VCaP (cell line): ENCODE data around the gene ZNF778.
"Not testable (repeated sequence)": the region's sequence is repeated elsewhere in the genome, so short reads cannot be mapped to it uniquely, and the experiment has no call there.

Experiments
- H3K27ac ChIP-seq: fragments of 450-650 bp; 2 replicates; pipeline ENCODE4 v1.5.1; 2017
- CTCF ChIP-seq: fragments of 450-650 bp; conservative IDR thresholded peaks from 2 replicates; pipeline ENCODE4 v1.5.1; 2017; ENCODE audit warnings: mild to moderate bottlenecking, moderate library complexity

Gene ZNF778

GRCh38 chr16:89256651-89257254 lies 39.2 kb downstream of the ZNF778 start:
- peak overlapping the region; percentile 36; the same call in 1 of the 2 replicates for H3K27ac ChIP-seq

GRCh38 chr16:89257281-89257731 lies 39.8 kb downstream of the ZNF778 start:
- H3K27ac ChIP-seq: peak overlapping the region; percentile 36; the same call in 1 of the 2 replicates

More at GRCh38 chr16:89256651-89257254, 39.2 kb downstream of the ZNF778 start:
- TF ChIP-seq CTCF: no peak

GRCh38 chr16:89257757-89258465 lies 40.4 kb downstream of the ZNF778 start:
- H3K27ac ChIP-seq: no peak overlapping the region
- no peak; the same call in 1 of the 2 replicates for TF ChIP-seq CTCF

More at GRCh38 chr16:89257281-89257731, 39.8 kb downstream of the ZNF778 start:
- TF ChIP-seq CTCF: no peak

GRCh38 chr16:89259901-89260300 lies 42.4 kb downstream of the ZNF778 start:
- H3K27ac ChIP-seq: not testable (repeated sequence)

GRCh38 chr16:89261691-89262563 lies 44.4 kb downstream of the ZNF778 start:
- TF ChIP-seq CTCF: no peak
- peak overlapping the region; percentile 38 for H3K27ac ChIP-seq

GRCh38 chr16:89264800-89265550 lies 47.5 kb downstream of the ZNF778 start:
- TF ChIP-seq CTCF: no peak
- H3K27ac ChIP-seq: no peak overlapping the region

- H3K27ac ChIP-seq: no peak overlapping the region
- no peak for TF ChIP-seq CTCF
Observed at GRCh38 chr16:89265647-89266046, 48.1 kb downstream of the ZNF778 start.
